Trophoblast cell (in vitro differentiated cells and primary cell): ENCODE results near the gene UQCRHL.
A peak's percentile ranks its signal among the peaks of the same experiment; 100 is the strongest.

ENCODE experiments used
- DNase-seq, 2 donors: peaks; one replicate each; pipeline ENCODE4 v3.0.0-alpha.2; 2016
- H2AFZ ChIP-seq: 2 replicates; pipeline ENCODE4 v1.6.1; 2013; ENCODE audit warnings: low read length, moderate library complexity, mild to moderate bottlenecking; ENCODE audit not compliant: insufficient read depth, poor library complexity
- H2AK5ac ChIP-seq: 2 replicates; pipeline ENCODE4 v1.6.1; 2013; ENCODE audit warnings: mild to moderate bottlenecking, low read length
- H2BK120ac ChIP-seq: 2 replicates; pipeline ENCODE4 v1.6.1; 2013; ENCODE audit warnings: low read length, mild to moderate bottlenecking, moderate library complexity; ENCODE audit not compliant: insufficient read depth, poor library complexity
- H2BK12ac ChIP-seq: 2 replicates; pipeline ENCODE4 v1.6.1; 2013; ENCODE audit warnings: mild to moderate bottlenecking, low read length, moderate library complexity
- H2BK5ac ChIP-seq: 2 replicates; pipeline ENCODE4 v1.6.1; 2013; ENCODE audit warnings: low read length, low read depth, moderate library complexity, mild to moderate bottlenecking; ENCODE audit not compliant: poor library complexity
- H3K14ac ChIP-seq: 2 replicates; pipeline ENCODE4 v1.6.1; 2013; ENCODE audit warnings: mild to moderate bottlenecking, low read length
- H3K18ac ChIP-seq: 2 replicates; pipeline ENCODE4 v1.6.1; 2013; ENCODE audit warnings: mild to moderate bottlenecking, low read length
- H3K23ac ChIP-seq: 2 replicates; pipeline ENCODE4 v1.6.1; 2013; ENCODE audit warnings: low read length
- H3K27ac ChIP-seq: 2 replicates; pipeline ENCODE4 v1.5.1; 2013; ENCODE audit warnings: low read depth, mild to moderate bottlenecking, inconsistent platforms, low read length, moderate library complexity
- H3K27me3 ChIP-seq: 2 replicates; pipeline ENCODE4 v1.6.1; 2013; ENCODE audit warnings: inconsistent platforms, mild to moderate bottlenecking, low read length, moderate library complexity; ENCODE audit not compliant: insufficient read depth
- H3K36me3 ChIP-seq, 2 experiments: 1 replicate in 1 of 2; 2 replicates in 1 of 2; pipeline ENCODE4 v1.6.1; 2013; ENCODE audit warnings: low read length in 2 of 2, mild to moderate bottlenecking in 2 of 2, moderate library complexity in 1 of 2; ENCODE audit not compliant: insufficient read depth in 2 of 2, control insufficient read depth in 1 of 2
- H3K4ac ChIP-seq: 2 replicates; pipeline ENCODE4 v1.6.1; 2013; ENCODE audit warnings: low read depth, mild to moderate bottlenecking, low read length, moderate library complexity
- H3K4me1 ChIP-seq, 2 experiments: 1 replicate in 1 of 2; 2 replicates in 1 of 2; pipeline ENCODE4 v1.6.1; 2013; ENCODE audit warnings: low read length in 2 of 2, mild to moderate bottlenecking in 2 of 2, moderate library complexity in 1 of 2; ENCODE audit not compliant: insufficient read depth in 2 of 2, control insufficient read depth in 1 of 2
- H3K4me2 ChIP-seq: 2 replicates; pipeline ENCODE4 v1.6.1; 2013; ENCODE audit warnings: inconsistent platforms, mild to moderate bottlenecking, low read length, moderate library complexity
- H3K4me3 ChIP-seq: 2 replicates; pipeline ENCODE4 v1.5.1; 2013; ENCODE audit warnings: mild to moderate bottlenecking, low read depth, low read length, inconsistent platforms
- H3K79me1 ChIP-seq: one replicate; pipeline ENCODE4 v1.6.1; 2013; ENCODE audit warnings: low read length
- H3K79me2 ChIP-seq: 2 replicates; pipeline ENCODE4 v1.6.1; 2013; ENCODE audit warnings: low read length, mild to moderate bottlenecking; ENCODE audit not compliant: control insufficient read depth, insufficient read depth, poor library complexity
- H3K9ac ChIP-seq: 2 replicates; pipeline ENCODE4 v1.6.1; 2013; ENCODE audit warnings: mild to moderate bottlenecking, low read length
- H3K9me3 ChIP-seq: 2 replicates; pipeline ENCODE4 v1.6.1; 2013; ENCODE audit warnings: low read depth, mild to moderate bottlenecking, control low read depth, inconsistent platforms, low read length; ENCODE audit not compliant: insufficient read depth
- H4K12ac ChIP-seq: 2 replicates; pipeline ENCODE4 v1.6.1; 2013; ENCODE audit warnings: low read depth, mild to moderate bottlenecking, low read length, moderate library complexity
- H4K8ac ChIP-seq: 2 replicates; pipeline ENCODE4 v1.6.1; 2013; ENCODE audit warnings: low read depth, mild to moderate bottlenecking, low read length, moderate library complexity
- H4K91ac ChIP-seq: one replicate; pipeline ENCODE4 v1.6.1; 2013; ENCODE audit warnings: low read depth, mild to moderate bottlenecking, low read length, moderate library complexity
- WGBS: extraction: QIAGEN DNeasy Blood & Tissue Kit; methylation state at CpG from one replicate; pipeline ENCODE4 v1.1.7; 2013; ENCODE audit warnings: missing lambda C conversion rate; ENCODE audit not compliant: insufficient read length, insufficient coverage; ENCODE audit errors: extremely low coverage; 5-methylcytosine and 5-hydroxymethylcytosine counted together

Gene UQCRHL

DNA sequence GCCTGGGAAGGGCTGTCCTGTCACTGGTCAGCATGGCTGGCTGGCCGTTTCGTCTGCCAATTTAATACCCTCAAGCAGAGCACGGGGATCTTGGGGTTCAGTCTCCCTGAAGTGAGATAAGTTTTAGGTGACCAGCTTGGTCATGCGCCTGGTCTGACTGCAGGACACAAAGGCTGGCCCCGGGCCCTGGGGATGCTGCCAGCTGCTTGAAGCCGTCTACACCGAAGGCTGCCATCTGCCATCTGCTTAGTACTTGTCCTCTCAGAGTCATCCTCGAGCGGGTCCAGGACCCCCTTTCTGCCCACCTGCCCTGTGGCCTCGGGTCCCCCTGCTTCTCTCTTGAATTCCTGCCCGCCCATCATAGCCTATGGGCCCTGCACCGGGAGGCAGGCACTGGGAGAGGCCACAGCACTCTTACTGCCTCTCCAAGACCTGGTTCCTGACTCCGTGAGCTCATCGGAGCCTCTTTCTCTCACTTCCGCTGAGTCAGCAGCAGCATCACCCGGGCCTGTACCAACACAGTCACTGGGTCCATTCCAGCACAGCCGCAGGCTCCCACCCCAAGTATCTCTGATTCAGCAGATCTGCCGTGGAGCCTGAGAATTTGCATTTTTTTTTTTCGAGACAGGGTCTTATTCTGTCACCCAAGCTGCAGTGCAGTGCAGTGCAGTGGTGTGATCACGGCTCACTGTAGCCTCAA, 41.8 kb downstream of the UQCRHL start:
- no peak overlapping the region for H3K9ac ChIP-seq
- H2BK12ac ChIP-seq = no peak overlapping the region
- no peak overlapping the region for H4K12ac ChIP-seq
- H3K18ac ChIP-seq = peak overlapping the region; percentile 24
- H3K4me2 ChIP-seq = no peak overlapping the region
- H3K4me3 ChIP-seq = no peak overlapping the region
- WGBS = no CpG with 5 or more reads among the region's 20 CpGs
- no peak overlapping the region for H3K23ac ChIP-seq
- no peak for DNase-seq
- H3K9me3 ChIP-seq = peaks cover 1% of the 10 kb centered on the region
- H4K91ac ChIP-seq = no peak overlapping the region
- H3K4ac ChIP-seq = no peak overlapping the region
- no peaks in the 10 kb centered on the region for H3K27me3 ChIP-seq
- no peak overlapping the region for H2BK5ac ChIP-seq
- peaks cover 6% of the 10 kb centered on the region for H3K79me1 ChIP-seq
- no peak overlapping the region for H2AFZ ChIP-seq
- H3K14ac ChIP-seq = no peak overlapping the region
- peaks cover 63 to 67% of the 10 kb centered on the region in 2 experiments for H3K36me3 ChIP-seq
- H3K27ac ChIP-seq = no peak overlapping the region
- H3K4me1 ChIP-seq = peaks cover 10 to 16% of the 10 kb centered on the region in 2 experiments
- no peak overlapping the region for H2BK120ac ChIP-seq
- H2AK5ac ChIP-seq = no peak overlapping the region
- H3K79me2 ChIP-seq = peaks cover 8% of the 10 kb centered on the region
- no peak overlapping the region for H4K8ac ChIP-seq

DNA sequence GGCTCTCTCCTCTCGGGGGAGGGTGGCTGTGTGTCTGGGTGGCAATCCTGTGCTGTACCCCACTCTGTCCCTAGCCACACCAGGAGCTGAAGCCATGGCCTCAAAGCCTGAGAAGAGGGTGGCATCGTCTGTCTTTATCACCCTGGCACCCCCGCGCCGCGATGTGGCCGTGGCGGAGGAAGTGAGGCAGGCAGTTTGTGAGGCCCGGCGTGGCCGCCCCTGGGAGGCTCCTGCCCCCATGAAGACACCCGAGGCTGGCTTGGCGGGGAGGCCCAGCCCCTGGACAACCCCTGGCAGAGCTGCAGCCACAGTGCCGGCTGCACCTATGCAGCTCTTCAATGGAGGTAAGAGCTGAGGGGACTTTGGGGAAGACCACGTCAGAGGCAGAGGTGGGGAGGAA, 42.6 kb downstream of the UQCRHL start:
- Histone ChIP-seq H3K79me2 (peaks cover 9% of the 10 kb centered on the region), H4K8ac (no peak overlapping the region), H3K4me2 (no peak overlapping the region), H2AFZ (no peak overlapping the region), H3K14ac (no peak overlapping the region), H2BK5ac (peak overlapping the region; percentile 24), H2BK12ac (no peak overlapping the region), H3K27ac (no peak overlapping the region), H4K12ac (no peak overlapping the region), H3K4ac (peak overlapping the region; percentile 50), H3K4me1 (peaks cover 10 to 18% of the 10 kb centered on the region in 2 experiments), H3K79me1 (peaks cover 9% of the 10 kb centered on the region), H3K36me3 (peaks cover 56 to 59% of the 10 kb centered on the region in 2 experiments), H2BK120ac (no peak overlapping the region), H3K9ac (no peak overlapping the region), H3K4me3 (no peak overlapping the region), H3K27me3 (no peaks in the 10 kb centered on the region), H3K18ac (peak overlapping the region; percentile 11), H2AK5ac (no peak overlapping the region), H3K9me3 (no peaks in the 10 kb centered on the region), H4K91ac (no peak overlapping the region), H3K23ac (no peak overlapping the region)
- no peak for DNase-seq
- WGBS = no CpG with 5 or more reads among the region's 15 CpGs

- Histone ChIP-seq H3K4ac (peak overlapping the region; percentile 50), H2BK120ac (no peak overlapping the region), H2BK5ac (peak overlapping the region; percentile 24), H3K9me3 (no peaks in the 10 kb centered on the region), H3K79me2 (peaks cover 12% of the 10 kb centered on the region), H2BK12ac (no peak overlapping the region), H2AK5ac (no peak overlapping the region), H3K4me3 (no peak overlapping the region), H3K4me2 (no peak overlapping the region), H3K14ac (no peak overlapping the region), H3K36me3 (peaks cover 52 to 56% of the 10 kb centered on the region in 2 experiments), H3K27me3 (no peaks in the 10 kb centered on the region), H3K23ac (no peak overlapping the region), H3K18ac (peak overlapping the region; percentile 11), H4K8ac (peak overlapping the region; percentile 5), H3K27ac (no peak overlapping the region), H3K9ac (no peak overlapping the region), H2AFZ (peak overlapping the region; percentile 23), H3K4me1 (peaks cover 10 to 18% of the 10 kb centered on the region in 2 experiments), H4K12ac (no peak overlapping the region), H3K79me1 (peaks cover 12% of the 10 kb centered on the region), H4K91ac (no peak overlapping the region)
- WGBS = no CpG with 5 or more reads among the region's 10 CpGs
- no peak for DNase-seq
These were observed 43.1 kb downstream of the UQCRHL start for GRCh38 chr1:15764269-15764764.

GRCh38 chr1:15762546-15762945, 44.9 kb downstream of the UQCRHL start:
- Histone ChIP-seq H4K91ac (no peak overlapping the region), H2BK12ac (no peak overlapping the region)

More at GRCh38 chr1:15762546-15762945, 44.9 kb downstream of the UQCRHL start:
- Histone ChIP-seq H2BK120ac (no peak overlapping the region), H3K23ac (no peak overlapping the region), H2AK5ac (no peak overlapping the region), H2BK5ac (no peak overlapping the region), H3K27ac (no peak overlapping the region), H3K4ac (peak overlapping the region; percentile 29), H4K12ac (no peak overlapping the region), H3K4me3 (no peak overlapping the region), H2AFZ (no peak overlapping the region), H3K79me1 (peaks cover 24% of the 10 kb centered on the region), H3K27me3 (no peaks in the 10 kb centered on the region), H3K36me3 (peaks cover 36 to 40% of the 10 kb centered on the region in 2 experiments), H3K9ac (no peak overlapping the region), H3K9me3 (no peaks in the 10 kb centered on the region), H3K14ac (no peak overlapping the region), H4K8ac (no peak overlapping the region), H3K18ac (no peak overlapping the region), H3K4me1 (peaks cover 10 to 25% of the 10 kb centered on the region in 2 experiments), H3K4me2 (no peak overlapping the region), H3K79me2 (peaks cover 23% of the 10 kb centered on the region)
- DNase-seq = peak; percentile 80 to 82
- WGBS = no CpG with 5 or more reads among the region's 10 CpGs
